Neural crest cell (in vitro differentiated cells): ENCODE measurements around the gene SCYGR8. TPM values are rescaled to one million over a fixed set of nuclear protein-coding genes. Genes with fewer than 3 reads are reported as not detected.
"Not testable (repeated sequence)": the region's sequence is repeated elsewhere in the genome, so short reads cannot be mapped to it uniquely, and the experiment has no call there.

Experiments used
- DNase-seq: peaks from one replicate; pipeline ENCODE4 v3.0.0; 2021; ENCODE audit warnings: low read depth, mixed read lengths, low spot score
- H3K27ac Mint-ChIP-seq: one replicate; pipeline ENCODE4 v1.8.0; 2021; ENCODE audit warnings: mild to moderate bottlenecking, mixed read lengths; ENCODE audit not compliant: unreplicated experiment
- H3K27me3 Mint-ChIP-seq: 2 replicates; pipeline ENCODE4 v1.8.0; 2021; ENCODE audit warnings: low read depth, mild to moderate bottlenecking, mixed read lengths
- H3K36me3 Mint-ChIP-seq: 2 replicates; pipeline ENCODE4 v1.8.0; 2021; ENCODE audit warnings: low read depth, mild to moderate bottlenecking, mixed read lengths
- H3K4me1 Mint-ChIP-seq: 2 replicates; pipeline ENCODE4 v1.8.0; 2021; ENCODE audit warnings: mixed read lengths
- H3K4me3 Mint-ChIP-seq: one replicate; pipeline ENCODE4 v1.8.0; 2021; ENCODE audit warnings: mild to moderate bottlenecking, mixed read lengths
- H3K9me3 Mint-ChIP-seq: 2 replicates; pipeline ENCODE4 v1.8.0; 2021; ENCODE audit warnings: mixed read lengths
- total RNA-seq: library from RNA; stranded (reverse); gene quantifications from 2 replicates; pipeline ENCODE4 v1.2.1, GENCODE V29; 2021
- TF ChIP-seq, protein P1 (sequence below): fragments of 200-600 bp; sonication (generic); conservative IDR thresholded peaks from 2 replicates; pipeline ENCODE4 v1.5.0; 2021; ENCODE audit warnings: antibody characterized with exemption, mild to moderate bottlenecking

Gene SCYGR8
- total RNA-seq, 1 donor from 2014 or later: not detected

DNA sequence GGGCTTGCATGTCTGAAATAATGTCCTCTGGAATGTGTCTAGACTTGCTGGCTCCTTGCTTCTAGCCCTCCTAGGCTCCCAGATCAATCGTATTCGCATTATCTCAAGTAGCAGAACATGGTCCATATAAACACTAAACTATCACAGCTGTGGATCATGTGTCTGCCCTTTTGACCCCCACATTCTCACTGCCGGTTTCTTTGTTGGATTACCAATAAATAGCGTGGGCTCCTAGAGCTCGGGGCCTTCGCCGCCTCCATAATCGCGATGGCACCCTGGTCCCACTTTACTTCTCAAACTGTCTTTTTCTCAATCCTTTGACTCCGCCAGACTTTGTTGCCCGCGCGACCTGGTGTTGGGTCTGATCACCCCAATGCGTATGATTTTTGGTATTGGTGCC lies 6.3 kb upstream of the SCYGR8 start:
- Mint-ChIP-seq H3K36me3 (no peaks in the 10 kb centered on the region), H3K9me3 (no peaks in the 10 kb centered on the region), H3K4me1 (peaks cover 8% of the 10 kb centered on the region), H3K27ac (peak overlapping the region; percentile 67), H3K27me3 (peaks cover 2% of the 10 kb centered on the region), H3K4me3 (no peak overlapping the region)
- TF ChIP-seq, protein P1, sequence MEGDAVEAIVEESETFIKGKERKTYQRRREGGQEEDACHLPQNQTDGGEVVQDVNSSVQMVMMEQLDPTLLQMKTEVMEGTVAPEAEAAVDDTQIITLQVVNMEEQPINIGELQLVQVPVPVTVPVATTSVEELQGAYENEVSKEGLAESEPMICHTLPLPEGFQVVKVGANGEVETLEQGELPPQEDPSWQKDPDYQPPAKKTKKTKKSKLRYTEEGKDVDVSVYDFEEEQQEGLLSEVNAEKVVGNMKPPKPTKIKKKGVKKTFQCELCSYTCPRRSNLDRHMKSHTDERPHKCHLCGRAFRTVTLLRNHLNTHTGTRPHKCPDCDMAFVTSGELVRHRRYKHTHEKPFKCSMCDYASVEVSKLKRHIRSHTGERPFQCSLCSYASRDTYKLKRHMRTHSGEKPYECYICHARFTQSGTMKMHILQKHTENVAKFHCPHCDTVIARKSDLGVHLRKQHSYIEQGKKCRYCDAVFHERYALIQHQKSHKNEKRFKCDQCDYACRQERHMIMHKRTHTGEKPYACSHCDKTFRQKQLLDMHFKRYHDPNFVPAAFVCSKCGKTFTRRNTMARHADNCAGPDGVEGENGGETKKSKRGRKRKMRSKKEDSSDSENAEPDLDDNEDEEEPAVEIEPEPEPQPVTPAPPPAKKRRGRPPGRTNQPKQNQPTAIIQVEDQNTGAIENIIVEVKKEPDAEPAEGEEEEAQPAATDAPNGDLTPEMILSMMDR: no peak
- DNase-seq: no peak

DNA sequence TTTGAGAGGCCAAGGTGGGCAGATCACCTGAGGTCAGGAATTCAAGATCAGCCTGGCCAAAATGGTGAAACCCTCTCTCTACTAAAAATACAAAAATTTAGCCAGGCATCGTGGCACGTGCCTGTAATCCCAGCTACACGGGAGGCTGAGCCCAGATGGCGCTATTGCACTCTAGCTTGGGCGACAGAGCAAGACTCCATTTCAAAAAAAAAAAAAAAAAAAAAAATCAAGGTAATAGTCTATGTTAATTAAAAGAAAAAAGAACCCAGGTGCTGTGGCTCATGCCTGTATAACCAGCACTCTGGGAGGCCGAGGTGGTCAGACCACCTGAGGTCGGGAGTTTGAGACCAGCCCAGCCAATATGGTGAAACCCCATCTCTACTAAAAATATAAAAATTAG lies 5.0 kb upstream of the SCYGR8 start:
- not testable (repeated sequence) for H3K27me3 Mint-ChIP-seq, H3K4me3 Mint-ChIP-seq, DNase-seq, H3K27ac Mint-ChIP-seq, H3K9me3 Mint-ChIP-seq, H3K36me3 Mint-ChIP-seq, H3K4me1 Mint-ChIP-seq

DNA sequence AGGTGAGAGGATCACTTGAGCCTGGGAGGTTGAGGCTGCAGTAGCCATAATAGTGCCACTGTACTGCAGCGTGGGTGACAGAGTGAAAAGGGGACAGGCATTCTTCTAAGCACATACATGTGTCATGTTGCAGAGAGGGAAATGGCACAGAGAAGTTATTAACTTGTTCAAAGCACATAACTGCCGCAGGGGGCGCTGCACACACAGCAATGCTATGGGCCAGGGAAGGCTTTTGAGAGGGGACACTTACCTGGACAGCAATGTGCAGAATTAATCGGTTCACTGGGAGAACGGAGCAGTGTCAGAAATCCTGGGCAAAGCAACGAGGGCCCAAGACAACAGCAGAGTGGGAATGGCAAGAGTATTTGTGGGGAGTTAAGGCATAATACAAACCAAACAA lies 2.4 kb downstream of the SCYGR8 start:
- Mint-ChIP-seq H3K9me3 (no peaks in the 10 kb centered on the region), H3K4me1 (peaks cover 2% of the 10 kb centered on the region), H3K36me3 (no peaks in the 10 kb centered on the region), H3K27ac (no peak overlapping the region), H3K27me3 (no peaks in the 10 kb centered on the region), H3K4me3 (no peak overlapping the region)
- TF ChIP-seq, protein P1: peak; percentile 57
- DNase-seq: peak; percentile 13

DNA sequence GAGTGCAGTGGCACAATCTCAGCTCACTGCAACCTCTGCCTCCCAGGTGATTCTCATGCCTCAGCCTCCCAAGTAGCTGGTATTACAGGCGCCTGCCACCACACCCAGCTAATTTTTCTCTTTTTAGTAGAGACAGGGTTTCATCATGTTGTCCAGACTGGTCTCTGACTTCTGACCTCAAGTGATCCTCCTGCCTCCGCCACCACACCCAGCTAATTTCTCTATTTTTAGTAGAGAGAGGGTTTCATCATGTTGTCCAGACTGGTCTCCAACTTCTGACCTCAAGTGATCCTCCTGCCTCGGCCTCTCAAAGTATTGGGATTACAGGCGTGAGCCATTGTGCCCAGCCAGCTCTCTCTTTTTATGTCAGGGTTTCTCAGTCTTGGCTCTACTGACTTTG lies 10.6 kb downstream of the SCYGR8 start:
- H3K9me3 Mint-ChIP-seq, H3K27ac Mint-ChIP-seq, H3K36me3 Mint-ChIP-seq, H3K4me3 Mint-ChIP-seq, H3K27me3 Mint-ChIP-seq, DNase-seq: not testable (repeated sequence)
- H3K4me1 Mint-ChIP-seq: peaks cover 19% of the 10 kb centered on the region

DNA sequence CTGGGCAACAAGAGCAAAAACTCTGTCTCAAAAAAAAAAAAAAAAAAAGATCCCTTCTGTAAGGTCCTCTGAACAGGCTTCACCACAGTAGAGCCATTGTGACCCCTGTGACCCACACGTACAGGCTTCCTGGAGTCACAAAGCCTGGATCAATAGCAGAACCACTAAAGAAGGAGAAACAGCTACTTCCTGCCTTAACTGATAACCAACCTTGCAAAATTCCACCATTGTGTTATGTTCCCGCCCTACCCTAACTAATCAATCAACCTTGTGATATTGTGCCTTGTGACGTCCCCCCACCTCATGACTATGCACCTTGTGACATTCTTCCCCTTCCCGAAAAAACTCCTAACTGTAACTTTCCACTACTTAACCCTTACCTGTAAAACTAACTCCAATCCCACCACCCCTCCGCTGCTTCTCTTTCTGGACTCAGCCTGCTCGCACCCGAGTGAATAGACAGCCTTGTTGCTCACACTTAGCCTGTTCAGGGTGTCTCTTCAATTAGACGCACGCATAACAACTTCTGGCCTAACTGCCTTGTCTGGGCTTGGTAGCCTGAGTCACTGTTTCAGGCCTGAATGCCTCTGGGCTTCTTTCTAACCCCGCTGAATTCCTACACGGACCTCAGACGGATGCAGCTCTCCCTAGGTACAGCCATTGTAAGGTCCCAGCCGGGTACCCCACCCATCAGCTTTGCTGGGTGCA lies 13.9 kb downstream of the SCYGR8 start:
- no peaks in the 10 kb centered on the region for H3K9me3 Mint-ChIP-seq
- peak overlapping the region; percentile 17 for H3K27ac Mint-ChIP-seq
- H3K4me1 Mint-ChIP-seq: peaks cover 19% of the 10 kb centered on the region
- TF ChIP-seq, protein P1: no peak
- peak overlapping the region; percentile 20 for H3K4me3 Mint-ChIP-seq
- no peaks in the 10 kb centered on the region for H3K36me3 Mint-ChIP-seq
- no peaks in the 10 kb centered on the region for H3K27me3 Mint-ChIP-seq
- DNase-seq: no peak

DNA sequence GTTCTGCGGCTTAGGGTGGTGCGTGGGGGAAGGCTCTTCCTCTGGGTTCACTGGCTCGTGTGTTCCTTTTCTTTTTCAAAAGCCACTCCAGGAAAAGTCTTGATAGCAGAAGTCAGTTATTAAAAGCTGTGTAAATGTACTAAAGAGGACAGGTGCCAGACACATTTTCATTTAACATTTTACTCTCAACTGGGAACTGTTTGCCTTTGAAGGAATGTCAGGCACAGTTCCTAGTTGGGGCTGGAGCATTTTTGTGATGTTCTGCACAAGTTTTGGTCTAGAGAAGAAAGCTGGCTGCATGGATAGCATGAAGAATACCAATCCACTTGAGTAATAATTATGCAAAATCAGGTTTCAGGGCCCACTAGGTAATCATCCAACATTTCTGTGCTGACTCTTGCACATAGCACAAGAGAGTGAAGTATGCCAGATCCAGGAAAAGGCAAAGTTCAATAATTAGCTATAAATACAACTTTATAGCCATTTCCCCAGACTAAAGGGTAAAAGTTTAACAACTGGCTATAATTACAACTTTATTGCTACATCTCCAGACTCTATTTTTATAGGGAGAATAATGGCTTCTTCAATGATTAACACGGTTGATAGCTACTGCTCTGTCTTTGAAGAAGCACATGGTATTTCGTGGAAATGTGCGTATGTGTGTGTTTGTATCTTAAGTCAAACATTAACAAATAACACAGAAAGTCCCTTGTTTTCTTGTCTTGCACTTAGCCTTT lies 16.2 kb downstream of the SCYGR8 start:
- Mint-ChIP-seq H3K9me3 (no peaks in the 10 kb centered on the region), H3K27ac (no peak overlapping the region), H3K4me1 (peaks cover 24% of the 10 kb centered on the region), H3K36me3 (no peaks in the 10 kb centered on the region), H3K4me3 (no peak overlapping the region), H3K27me3 (no peaks in the 10 kb centered on the region)
- TF ChIP-seq, protein P1: no peak
- no peak for DNase-seq
